Prostate gland (tissue), 1 donor: ENCODE results near the gene EVI2B.

Experiments used
- POLR2A ChIP-seq: fragments of 450-650 bp; IDR thresholded peaks from one replicate; pipeline ENCODE4 v1.6.1; 2016; ENCODE audit warnings: antibody characterized with exemption, mild to moderate bottlenecking
- POLR2AphosphoS5 ChIP-seq: sonication (generic); formaldehyde crosslinking; IDR thresholded peaks from one replicate; pipeline ENCODE4 v1.6.1; 2017; ENCODE audit warnings: antibody characterized with exemption

GRCh38 chr17:31283841-31284240, 30.0 kb downstream of the EVI2B start:
- TF ChIP-seq POLR2A: no peak
- TF ChIP-seq POLR2AphosphoS5: no peak
